Right lobe of liver (tissue), 4 donors: Measurements from ENCODE around the gene SENP8.

Experiments
- CTCF ChIP-seq, 4 donors: fragments of 200-600 bp in 3 of 4; fragments of 450-650 bp in 1 of 4; IDR thresholded peaks; one replicate each; pipeline versions ENCODE4 v1.5.1 to v1.8.0; 2016 to 2022; ENCODE audit warnings: antibody characterized with exemption in 4 of 4, mild to moderate bottlenecking in 2 of 4
- POLR2A ChIP-seq: fragments of 450-650 bp; IDR thresholded peaks from one replicate; pipeline ENCODE4 v1.6.1; 2017; ENCODE audit warnings: antibody characterized with exemption, mild to moderate bottlenecking
- donor health status: DM: no; HTN: no; CAD: no.
- donor health status: DM: no; HTN: no; CAD: no.
- donor health status: DM: no; HTN: yes; CAD: no.

GRCh38 chr15:72192416-72192815 lies 74.2 kb downstream of the SENP8 start:
- TF ChIP-seq POLR2A = no peak
- no peak for TF ChIP-seq CTCF (IDR thresholded peaks at IDR 0.05)
